WERI-Rb-1 (cell line): ENCODE data around the gene IGFBP5.

Experiments used
- DNase-seq: peaks from one replicate; pipeline ENCODE4 v3.0.0-alpha.2; 2020
- H3K27ac ChIP-seq: fragments of 250-450 bp; sonication (Bioruptor Pico); 2 replicates; pipeline ENCODE4 v1.5.1; 2020; ENCODE audit warnings: mild to moderate bottlenecking, moderate library complexity
- H3K27me3 ChIP-seq: fragments of 250-450 bp; sonication (Bioruptor Pico); 2 replicates; pipeline ENCODE4 v1.5.1; 2021; ENCODE audit warnings: mild to moderate bottlenecking, low read depth, moderate library complexity; ENCODE audit not compliant: insufficient read depth, severe bottlenecking
- H3K36me3 ChIP-seq: fragments of 250-450 bp; sonication (Bioruptor Pico); 2 replicates; pipeline ENCODE4 v1.5.1; 2020; ENCODE audit warnings: mild to moderate bottlenecking, moderate library complexity
- H3K4me3 ChIP-seq: 2 replicates; pipeline ENCODE4 v1.5.1; 2011; ENCODE audit warnings: low read depth, mild to moderate bottlenecking, control low read depth, low read length
- H3K9me3 ChIP-seq: fragments of 250-450 bp; sonication (Bioruptor Pico); 2 replicates; pipeline ENCODE4 v1.5.1; 2021; ENCODE audit warnings: mild to moderate bottlenecking, moderate library complexity; ENCODE audit not compliant: severe bottlenecking
- CTCF ChIP-seq: IDR thresholded peaks from 2 replicates; pipeline ENCODE4 v1.5.1; 2011; ENCODE audit warnings: low read depth, mild to moderate bottlenecking, control low read depth, inconsistent platforms, low read length

Gene IGFBP5

GRCh38 chr2:216670266-216671080 is 24.9 kb downstream of the IGFBP5 start:
- no peaks in the 10 kb centered on the region for H3K27me3 ChIP-seq
- no peaks in the 10 kb centered on the region for H3K9me3 ChIP-seq
- H3K36me3 ChIP-seq: no peaks in the 10 kb centered on the region
- DNase-seq: no peak
- no peak overlapping the region for H3K4me3 ChIP-seq
- no peak overlapping the region for H3K27ac ChIP-seq
- TF ChIP-seq CTCF: no peak

GRCh38 chr2:216666461-216667233 is 28.7 kb downstream of the IGFBP5 start:
- DNase-seq: peak; percentile 72
- TF ChIP-seq CTCF: peak; percentile 98
- Histone ChIP-seq H3K27me3 (no peaks in the 10 kb centered on the region), H3K27ac (no peak overlapping the region), H3K9me3 (no peaks in the 10 kb centered on the region), H3K4me3 (no peak overlapping the region), H3K36me3 (no peaks in the 10 kb centered on the region)

DNA sequence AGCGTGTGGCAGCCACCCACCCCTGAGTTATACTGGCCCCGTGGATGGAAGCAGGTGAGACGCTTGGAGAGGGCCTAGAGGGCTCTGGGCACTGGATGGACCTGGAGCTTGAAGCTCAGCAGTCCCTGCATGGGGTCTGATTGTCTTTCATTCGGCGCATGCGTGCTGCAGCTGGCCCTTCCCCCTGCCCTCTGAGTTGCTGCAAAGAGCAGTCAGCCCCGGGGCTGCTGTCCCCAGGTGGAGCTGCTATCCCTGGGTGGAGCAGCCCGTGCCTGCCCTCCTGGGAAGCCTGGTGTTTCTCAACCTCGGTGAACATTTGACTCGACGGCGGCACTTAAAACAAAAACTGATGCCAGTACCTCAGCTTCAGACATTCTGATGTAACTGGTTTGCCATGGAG is 29.6 kb downstream of the IGFBP5 start:
- Histone ChIP-seq H3K36me3 (no peaks in the 10 kb centered on the region), H3K4me3 (no peak overlapping the region), H3K27me3 (no peaks in the 10 kb centered on the region), H3K9me3 (no peaks in the 10 kb centered on the region), H3K27ac (no peak overlapping the region)
- TF ChIP-seq CTCF: no peak
- DNase-seq: no peak

GRCh38 chr2:216665242-216665641 is 30.1 kb downstream of the IGFBP5 start:
- Histone ChIP-seq H3K9me3 (no peaks in the 10 kb centered on the region), H3K27ac (no peak overlapping the region), H3K4me3 (no peak overlapping the region), H3K36me3 (no peaks in the 10 kb centered on the region), H3K27me3 (no peaks in the 10 kb centered on the region)
- DNase-seq: peak; percentile 49
- no peak for TF ChIP-seq CTCF

GRCh38 chr2:216664593-216665034 is 30.7 kb downstream of the IGFBP5 start:
- peak; percentile 44 for DNase-seq
- Histone ChIP-seq H3K9me3 (no peaks in the 10 kb centered on the region), H3K4me3 (no peak overlapping the region), H3K36me3 (no peaks in the 10 kb centered on the region), H3K27me3 (no peaks in the 10 kb centered on the region), H3K27ac (no peak overlapping the region)
- peak; percentile 64 for TF ChIP-seq CTCF
